Pancreas (tissue), 10 donors: ENCODE data around the gene AP4S1. TPM values are rescaled to one million over a fixed set of nuclear protein-coding genes. Genes with fewer than 3 reads are reported as not detected.

ENCODE experiments used
- ATAC-seq, 4 donors: fragments of 200-7000 bp; cut with Tn5 transposase; one replicate each; pipeline versions ENCODE4 v1.8.0 to v1.9.1; 2020; ENCODE audit warnings: mild to moderate bottlenecking in 4 of 4, moderate library complexity in 4 of 4
- DNase-seq, 6 donors: peaks; one replicate each; pipeline ENCODE4 v3.0.0-alpha.2; 2020
- FAIRE-seq: peaks from 2 replicates; lab custom pipeline; 2012; peaks lifted over from hg19 to GRCh38; lab: Jason Lieb, UNC
- H3K27ac ChIP-seq, 4 donors: fragments of 200-600 bp; sonication (generic); 1 replicate in 3 of 4; 2 replicates in 1 of 4; pipeline versions ENCODE4 v1.5.0 to v1.8.0; 2020
- H3K27me3 ChIP-seq, 4 donors: fragments of 200-600 bp; one replicate each; pipeline ENCODE4 v1.8.0; 2021
- H3K36me3 ChIP-seq, 3 donors: fragments of 200-600 bp; sonication (generic) in 1 of 3; one replicate each; pipeline versions ENCODE4 v1.5.0 to v1.8.0; 2020 to 2021
- H3K4me1 ChIP-seq, 3 donors: fragments of 200-600 bp; one replicate each; pipeline ENCODE4 v1.8.0; 2021
- H3K4me3 ChIP-seq, 4 donors: fragments of 200-600 bp; sonication (generic) in 2 of 4; one replicate each; pipeline versions ENCODE4 v1.5.0 to v1.8.0; 2020 to 2021
- H3K9me3 ChIP-seq, 4 donors: fragments of 200-600 bp; one replicate each; pipeline ENCODE4 v1.8.0; 2021
- WGBS, 2 donors: extraction: QIAGEN DNeasy Blood & Tissue Kit; methylation state at CpG; one replicate each; pipeline ENCODE4 v1.1.7; 2013; 5-methylcytosine and 5-hydroxymethylcytosine counted together
- intact Hi-C, 3 donors: fragments of 100-400 bp; cut with DNase I; formaldehyde crosslinking; loops; one replicate each; pipeline versions ENCODE4 v1.11.1 to v1.14.2; 2022
- polyA plus RNA-seq, 2 donors: library from polyadenylated mRNA; stranded (reverse); fragments of 200-250 nt; gene quantifications; one replicate each; pipeline ENCODE4 v1.2.3, GENCODE V29; 2013
- total RNA-seq, 6 donors: library from RNA; stranded (reverse); fragmentation: NEBNext Ultra II Directional in 4 of 6; extraction: Animal tissue kit (Norgen Biotek cat#: 25700) in 4 of 6; gene quantifications; one replicate each; pipeline versions ENCODE4 v1.2.1 to v1.2.4, GENCODE V29; 2021 to 2023
- TF ChIP-seq, protein P1 (sequence below), 4 donors: fragments of 200-600 bp; sonication (generic) in 3 of 4; IDR thresholded peaks; one replicate each; pipeline versions ENCODE4 v1.5.0 to v1.8.0; 2021; ENCODE audit warnings: antibody characterized with exemption in 4 of 4
- donor health status: healthy with polysubstance abuse.
- donor health status: DM: no; HTN: no; CAD: no; lungs with moderate emphysema.
- donor health status: DM: no; HTN: no; CAD: no.
- donor health status: control.
- donor health status: control.
- donor health status: Bipolar disorder and iron deficiency.
- donor health status: DM: yes; HTN: yes; CAD: no.
- donor health status: DM: no; HTN: no; CAD: no.
- donor health status: DM: no; HTN: no; CAD: no.
- donor health status: DM: yes; HTN: yes; CAD: no.

Gene AP4S1
- total and polyA plus RNA-seq, 8 donors: 2.8 to 5.6 (median 4.4) TPM

DNA sequence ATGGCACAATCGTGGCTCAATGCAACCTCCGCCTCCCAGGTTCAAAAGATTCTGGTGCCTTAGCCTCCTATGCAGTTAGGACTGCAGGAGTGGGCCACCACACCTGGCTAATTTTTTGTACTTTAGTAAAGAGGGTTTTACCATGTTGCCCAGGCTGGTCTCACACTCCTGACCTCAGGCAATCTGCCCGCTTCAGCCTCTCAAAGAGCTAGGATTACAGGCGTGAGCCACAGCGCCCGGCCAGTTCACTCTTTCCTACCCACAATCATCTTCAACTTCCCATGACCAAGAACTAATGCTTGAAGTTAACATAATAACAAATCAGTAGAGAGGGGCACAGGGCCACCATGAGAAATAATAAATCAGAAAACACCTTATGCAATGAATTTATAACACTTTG, 99.8 kb downstream of the AP4S1 start:
- no peak for FAIRE-seq
- H3K36me3 ChIP-seq: peaks cover 0 to 68% (median 26%) of the 10 kb centered on the region in 3 donors

DNA sequence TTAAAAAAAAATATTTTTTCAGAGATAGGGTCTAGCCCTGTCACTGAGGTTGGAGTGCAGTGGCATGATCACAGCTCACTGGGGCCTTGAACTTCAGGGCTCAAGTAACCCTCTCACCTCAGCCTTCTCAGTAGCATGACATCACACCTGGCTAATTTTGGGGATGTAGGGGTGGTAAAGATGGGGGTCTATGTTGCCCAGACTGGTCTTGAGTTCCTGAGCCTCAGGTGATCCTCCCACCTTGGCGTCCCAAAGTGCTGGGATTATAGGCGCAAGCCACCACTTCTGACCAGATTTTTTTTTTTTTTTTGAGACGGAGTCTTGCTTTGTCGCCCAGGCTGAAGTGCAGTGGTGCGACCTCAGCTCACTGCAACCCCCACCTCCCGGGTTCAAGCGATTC, 101.2 kb downstream of the AP4S1 start:
- Histone ChIP-seq H3K36me3 (peaks cover 0 to 54% (median 21%) of the 10 kb centered on the region in 3 donors), H3K4me3 (no peak overlapping the region), H3K9me3 (no peaks in the 10 kb centered on the region), H3K4me1 (no peaks in the 10 kb centered on the region), H3K27ac (no peak overlapping the region), H3K27me3 (no peaks in the 10 kb centered on the region)
- 96 to 99% methylated on average over 7 of the region's 7 CpGs for WGBS, 2 donors
- TF ChIP-seq, protein P1, sequence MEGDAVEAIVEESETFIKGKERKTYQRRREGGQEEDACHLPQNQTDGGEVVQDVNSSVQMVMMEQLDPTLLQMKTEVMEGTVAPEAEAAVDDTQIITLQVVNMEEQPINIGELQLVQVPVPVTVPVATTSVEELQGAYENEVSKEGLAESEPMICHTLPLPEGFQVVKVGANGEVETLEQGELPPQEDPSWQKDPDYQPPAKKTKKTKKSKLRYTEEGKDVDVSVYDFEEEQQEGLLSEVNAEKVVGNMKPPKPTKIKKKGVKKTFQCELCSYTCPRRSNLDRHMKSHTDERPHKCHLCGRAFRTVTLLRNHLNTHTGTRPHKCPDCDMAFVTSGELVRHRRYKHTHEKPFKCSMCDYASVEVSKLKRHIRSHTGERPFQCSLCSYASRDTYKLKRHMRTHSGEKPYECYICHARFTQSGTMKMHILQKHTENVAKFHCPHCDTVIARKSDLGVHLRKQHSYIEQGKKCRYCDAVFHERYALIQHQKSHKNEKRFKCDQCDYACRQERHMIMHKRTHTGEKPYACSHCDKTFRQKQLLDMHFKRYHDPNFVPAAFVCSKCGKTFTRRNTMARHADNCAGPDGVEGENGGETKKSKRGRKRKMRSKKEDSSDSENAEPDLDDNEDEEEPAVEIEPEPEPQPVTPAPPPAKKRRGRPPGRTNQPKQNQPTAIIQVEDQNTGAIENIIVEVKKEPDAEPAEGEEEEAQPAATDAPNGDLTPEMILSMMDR (IDR thresholded peaks at IDR 0.05): no peak
- ATAC-seq: no peak
- DNase-seq: no peak
- intact Hi-C loops: no loop called here
- FAIRE-seq: no peak

More for the DNA sequence above, 99.8 kb downstream of the AP4S1 start:
- 94 to 96% methylated on average over 6 of the region's 6 CpGs for WGBS, 2 donors
- Histone ChIP-seq H3K4me1 (no peaks in the 10 kb centered on the region), H3K27ac (no peak overlapping the region), H3K4me3 (no peak overlapping the region), H3K27me3 (no peaks in the 10 kb centered on the region), H3K9me3 (no peaks in the 10 kb centered on the region)
- no peak for ATAC-seq
- intact Hi-C loops: no loop called here
- TF ChIP-seq, protein P1 (IDR thresholded peaks at IDR 0.05): no peak
- no peak for DNase-seq

DNA sequence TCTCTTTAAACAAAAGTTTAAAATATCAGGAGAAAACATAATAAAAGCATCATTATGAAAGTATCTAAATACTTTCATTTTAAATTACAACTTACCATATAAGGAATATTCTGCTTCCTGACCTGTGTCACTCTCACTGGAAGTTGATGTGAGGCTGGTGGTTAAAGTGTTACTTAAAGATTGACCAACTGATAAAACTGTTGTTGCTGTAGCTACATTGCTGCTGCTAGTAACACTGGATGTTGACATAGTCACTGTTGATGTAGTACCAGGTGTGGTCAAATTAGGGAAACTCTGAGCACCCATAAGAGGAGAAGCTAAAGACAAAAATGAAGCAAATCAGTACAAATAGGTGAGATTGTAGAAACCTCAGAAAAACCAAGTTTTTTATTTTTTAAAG, 102.2 kb downstream of the AP4S1 start:
- intact Hi-C loops: no loop called here
- H3K9me3 ChIP-seq: no peaks in the 10 kb centered on the region
- no peaks in the 10 kb centered on the region for H3K4me1 ChIP-seq
- peak in 3 of 4 donors; percentile 60 to 76 (median 75) for ATAC-seq
- TF ChIP-seq, protein P1 (IDR thresholded peaks at IDR 0.05): no peak
- no peak overlapping the region for H3K4me3 ChIP-seq
- peak; percentile 76 for FAIRE-seq
- H3K27ac ChIP-seq: no peak overlapping the region
- H3K36me3 ChIP-seq: peaks cover 0 to 49% (median 21%) of the 10 kb centered on the region in 3 donors
- H3K27me3 ChIP-seq: no peaks in the 10 kb centered on the region
- DNase-seq: no peak

DNA sequence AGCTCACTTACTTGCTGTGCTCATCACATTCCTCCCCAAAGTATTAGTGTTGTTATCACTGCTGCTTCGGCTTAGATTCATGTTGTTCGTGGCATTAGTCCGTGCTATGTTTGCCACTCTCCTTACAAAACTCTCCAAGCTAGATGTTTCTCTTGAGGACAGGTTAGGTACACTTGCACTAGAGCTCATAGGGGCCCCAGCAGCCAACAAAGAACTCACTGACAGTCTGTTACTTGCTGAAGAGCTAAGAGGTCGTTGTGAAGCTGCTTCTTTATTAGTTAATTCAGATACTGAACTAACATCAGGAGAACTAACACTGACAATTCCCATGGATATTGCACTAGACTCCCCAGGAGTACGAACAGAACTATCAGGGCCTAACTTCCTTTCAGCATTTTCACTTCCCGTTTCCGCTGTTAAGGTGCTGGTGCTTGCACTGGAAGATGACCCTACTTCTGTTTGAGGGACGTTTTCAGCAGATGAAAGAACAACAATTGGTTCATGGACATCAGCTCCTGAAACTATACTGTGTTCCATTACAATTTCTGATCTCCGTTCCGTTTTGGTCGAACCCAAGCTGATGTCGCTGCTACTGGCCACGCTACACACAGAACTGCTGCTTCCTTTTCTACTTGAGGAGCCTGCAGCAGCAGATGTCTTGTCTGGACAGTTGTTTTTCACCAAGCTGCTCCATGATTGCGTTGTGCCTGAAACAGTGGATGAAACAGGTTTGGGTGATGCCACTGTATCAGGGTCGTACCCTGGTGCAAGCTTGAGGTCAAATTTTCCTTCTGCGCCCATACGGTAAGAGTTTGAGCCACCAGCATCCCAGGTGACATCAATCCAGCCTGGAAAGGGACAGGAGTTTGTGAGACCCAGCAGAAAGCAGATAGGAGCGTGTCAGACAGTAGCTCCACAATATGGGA, 103.4 kb downstream of the AP4S1 start:
- ATAC-seq: peak in 1 of 4 donors; percentile 32
- TF ChIP-seq, protein P1 (IDR thresholded peaks at IDR 0.05): no peak
- H3K4me1 ChIP-seq: no peaks in the 10 kb centered on the region
- peaks cover 0 to 48% (median 15%) of the 10 kb centered on the region in 3 donors for H3K36me3 ChIP-seq
- no peak overlapping the region for H3K27ac ChIP-seq
- no peaks in the 10 kb centered on the region for H3K9me3 ChIP-seq
- intact Hi-C loops: no loop called here
- 88 to 91% methylated on average over 18 of the region's 18 CpGs for WGBS, 2 donors
- FAIRE-seq: no peak
- no peaks in the 10 kb centered on the region for H3K27me3 ChIP-seq
- no peak overlapping the region for H3K4me3 ChIP-seq
- no peak for DNase-seq

DNA sequence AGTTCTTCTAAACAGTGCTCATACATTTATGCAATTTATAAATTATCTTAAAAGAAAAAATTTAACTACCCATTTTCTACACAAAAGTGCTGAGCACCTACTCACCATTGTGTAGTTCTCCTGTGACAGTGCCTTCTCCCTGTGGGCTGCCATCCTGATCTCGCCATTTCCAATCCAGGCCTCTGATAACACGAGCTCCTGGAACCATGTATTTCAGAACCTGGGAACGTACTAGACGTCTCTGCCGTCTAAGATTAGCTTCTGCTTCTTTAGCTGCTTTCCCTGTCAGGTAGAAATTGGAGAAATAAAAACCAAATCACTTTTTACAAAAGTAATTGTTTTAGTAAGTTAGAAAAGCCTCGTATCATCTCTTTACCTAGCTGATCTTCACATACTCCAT, 107.7 kb downstream of the AP4S1 start:
- H3K9me3 ChIP-seq: no peaks in the 10 kb centered on the region
- no peaks in the 10 kb centered on the region for H3K4me1 ChIP-seq
- TF ChIP-seq, protein P1 (IDR thresholded peaks at IDR 0.05): no peak
- FAIRE-seq: no peak
- DNase-seq: no peak
- H3K27me3 ChIP-seq: no peaks in the 10 kb centered on the region
- ATAC-seq: no peak
- intact Hi-C loops: no loop called here
- 77 to 79% methylated on average over 6 of the region's 6 CpGs for WGBS, 2 donors
- no peak overlapping the region for H3K27ac ChIP-seq
- no peak overlapping the region for H3K4me3 ChIP-seq
- H3K36me3 ChIP-seq: peaks cover 3 to 50% (median 21%) of the 10 kb centered on the region in 3 donors
